Measurements from ENCODE around the gene FBXL20.
"Not testable (repeated sequence)": the region's sequence is repeated elsewhere in the genome, so short reads cannot be mapped to it uniquely, and the experiment has no call there.

Gene FBXL20

DNA sequence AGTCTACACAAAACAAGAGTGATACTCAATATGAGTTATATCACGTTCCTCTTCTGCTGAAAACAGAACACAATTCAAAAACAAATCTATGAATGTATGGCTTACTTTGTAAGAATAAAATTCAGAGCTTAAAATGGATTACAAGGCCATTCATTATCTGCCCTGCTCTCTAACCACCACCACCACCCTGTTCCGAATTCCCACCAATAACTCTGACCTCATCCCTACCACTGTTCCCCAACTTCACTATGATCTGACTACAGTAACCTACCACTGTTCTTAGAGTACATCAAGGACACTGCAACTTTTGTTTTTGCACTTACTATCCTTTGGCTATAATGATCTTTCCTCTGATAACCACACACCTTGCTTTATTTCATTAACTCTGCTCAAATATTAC is 21.3 kb downstream of the FBXL20 start:
- no peak for DNase-seq

DNA sequence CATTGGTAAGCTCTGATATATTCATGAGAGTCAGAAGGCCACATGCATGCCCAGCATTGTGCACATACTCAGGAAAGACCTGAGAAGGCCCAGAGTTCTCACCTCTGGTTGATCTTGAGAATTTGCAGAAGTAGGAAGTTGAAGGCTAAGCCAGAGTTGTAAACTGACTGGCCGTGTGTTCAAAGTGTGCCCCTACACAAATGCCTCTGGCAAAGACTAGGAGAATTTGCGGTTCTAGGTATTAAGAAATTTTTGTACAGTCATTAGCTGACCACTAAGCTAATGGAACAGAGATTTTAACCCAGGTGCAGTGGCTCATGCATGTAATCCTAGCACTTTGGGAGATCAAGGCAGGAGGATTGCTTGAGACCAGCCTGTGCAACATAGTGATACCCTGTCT is 25.0 kb downstream of the FBXL20 start:
- no peak for DNase-seq

- not testable (repeated sequence) for DNase-seq
Observed at GRCh38 chr17:39367805-39368204, 33.6 kb downstream of the FBXL20 start.

DNA sequence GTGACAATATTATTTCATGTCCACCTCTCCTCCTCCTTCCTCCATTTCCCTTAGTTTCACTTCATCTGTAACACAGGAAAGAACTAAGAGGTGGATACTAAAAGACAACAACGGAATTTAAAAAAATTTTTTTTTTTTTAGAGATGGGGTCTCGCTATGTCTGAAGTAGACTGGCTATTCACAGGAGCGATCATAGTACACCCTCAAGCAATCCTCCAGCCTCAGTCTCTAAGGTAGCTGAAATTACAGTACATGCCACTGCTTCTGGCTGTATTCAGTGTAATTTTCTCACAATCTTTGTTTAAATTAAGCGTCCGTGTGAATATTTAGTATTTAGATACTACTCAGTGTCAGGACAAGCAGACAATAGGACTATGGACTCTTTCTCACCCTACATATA is 35.6 kb downstream of the FBXL20 start:
- no peak for DNase-seq

GRCh38 chr17:39365242-39365641 is 36.2 kb downstream of the FBXL20 start:
- DNase-seq, result no peak

- DNase-seq, result no peak
Observed at GRCh38 chr17:39364236-39365025, 37.0 kb downstream of the FBXL20 start.

DNA sequence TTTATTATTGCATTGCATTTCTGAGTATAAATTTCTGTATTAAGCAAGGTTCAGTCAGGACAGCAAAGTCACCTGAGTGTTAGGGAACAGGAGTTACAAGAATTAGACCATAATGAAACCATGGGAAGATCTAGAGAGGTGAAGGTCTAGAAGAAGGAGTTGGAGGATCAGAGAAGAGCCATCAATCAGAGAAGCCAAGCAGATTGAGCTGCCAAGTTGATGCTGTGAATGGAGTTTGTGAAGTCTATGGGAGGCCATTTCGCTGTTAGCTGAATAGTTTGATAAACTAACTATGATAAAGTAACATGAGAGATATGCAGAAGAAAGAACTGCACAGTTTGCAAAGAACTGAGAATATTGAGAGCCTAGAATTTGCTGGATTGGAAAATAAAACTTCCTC is 40.4 kb downstream of the FBXL20 start:
- no peak for DNase-seq

- no peak for DNase-seq
Observed at GRCh38 chr17:39360537-39360936, 40.9 kb downstream of the FBXL20 start.

DNA sequence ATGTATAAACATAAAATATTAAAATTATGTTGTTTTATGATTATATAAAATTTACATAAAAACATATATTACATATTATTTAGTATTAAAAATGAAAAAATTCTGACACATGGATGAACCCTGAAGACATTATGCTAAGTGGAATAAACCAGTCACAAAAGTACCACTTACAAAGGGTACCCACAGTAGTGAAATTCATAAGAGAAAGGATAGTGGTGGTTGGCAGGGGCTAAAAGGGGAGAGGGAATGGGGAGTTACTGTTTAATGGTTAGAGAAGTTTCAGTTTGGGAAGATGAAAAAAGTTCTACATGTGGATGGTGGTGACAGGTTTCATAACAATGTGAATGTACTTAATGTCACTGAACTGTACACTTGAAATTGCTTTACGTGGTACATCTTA is 41.4 kb downstream of the FBXL20 start:
- no peak for DNase-seq

DNA sequence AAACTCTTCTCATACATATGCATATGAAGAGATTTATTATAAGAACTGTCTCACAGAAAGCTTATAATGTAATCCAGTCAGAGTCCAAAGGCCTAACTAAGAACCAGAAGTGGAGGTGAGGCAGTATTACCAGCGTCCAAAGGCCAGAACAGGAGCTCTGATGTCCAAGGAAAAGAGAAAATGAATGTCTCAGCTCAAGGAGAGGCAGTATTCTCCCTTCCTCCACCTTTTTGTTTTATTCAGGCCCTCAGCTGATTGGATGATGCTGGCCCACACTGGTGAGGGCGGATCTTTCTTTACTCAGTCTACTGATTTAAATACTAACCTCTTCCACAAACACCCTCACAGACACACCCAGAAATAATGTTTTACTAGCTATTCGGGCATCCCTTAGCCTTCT is 43.4 kb downstream of the FBXL20 start:
- no peak for DNase-seq

GRCh38 chr17:39357488-39357887 is 43.9 kb downstream of the FBXL20 start:
- no peak for DNase-seq

DNA sequence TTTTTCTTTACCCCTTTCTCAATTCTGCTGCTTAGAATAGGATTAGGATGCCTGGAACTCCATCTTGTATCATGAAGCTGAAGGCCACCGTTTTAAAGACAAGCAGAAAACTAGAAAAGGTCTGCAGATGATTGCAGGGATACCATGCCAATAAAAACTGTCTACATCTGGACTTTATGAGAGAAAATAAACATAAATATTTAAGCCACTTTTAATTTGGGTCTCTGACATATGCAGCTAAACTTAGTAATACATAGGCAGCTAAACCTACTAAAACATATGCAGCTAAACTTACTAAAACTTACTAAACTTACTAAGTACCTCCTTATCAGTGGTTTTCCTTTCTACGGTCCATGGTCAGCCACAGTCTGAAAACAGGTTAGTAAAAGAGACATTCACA is 48.4 kb downstream of the FBXL20 start:
- DNase-seq, result no peak

DNA sequence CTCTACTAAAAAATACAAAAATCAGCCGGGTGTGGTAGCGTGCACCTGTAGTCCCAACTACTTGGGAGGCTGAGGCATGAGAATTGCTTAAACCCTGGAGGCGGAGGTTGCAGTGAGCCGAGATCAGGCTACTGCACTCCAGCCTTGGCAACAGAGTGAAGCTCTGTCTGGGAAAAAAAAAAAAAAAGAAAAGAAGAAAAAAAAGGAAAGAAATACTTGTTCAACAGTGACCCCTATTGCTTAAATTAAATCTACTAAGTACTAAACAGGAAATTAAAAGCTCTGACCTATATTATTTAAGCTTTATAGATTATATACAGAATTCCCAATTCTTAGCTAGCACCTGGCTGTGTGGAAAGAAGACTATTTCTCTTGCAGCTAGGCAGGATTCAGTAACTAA is 48.9 kb downstream of the FBXL20 start:
- no peak for DNase-seq

DNA sequence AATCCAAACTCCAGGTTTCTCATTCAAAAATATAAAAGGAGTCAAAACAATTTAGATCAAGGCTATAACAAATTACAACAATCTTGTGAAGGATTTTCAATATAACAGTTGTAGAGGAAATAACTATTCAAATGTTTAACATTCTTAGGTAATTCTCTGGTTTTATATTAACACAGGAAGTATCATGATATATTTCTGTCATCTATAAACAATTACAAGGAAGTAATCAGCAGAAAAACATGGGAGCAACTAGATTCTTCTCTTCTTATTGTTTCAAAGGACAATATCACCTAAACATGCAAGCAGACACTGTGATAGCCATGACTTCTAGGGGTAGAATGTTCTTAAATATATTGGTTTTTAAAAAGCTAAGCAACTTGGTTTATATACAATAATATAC is 49.9 kb downstream of the FBXL20 start:
- DNase-seq, result no peak

DNA sequence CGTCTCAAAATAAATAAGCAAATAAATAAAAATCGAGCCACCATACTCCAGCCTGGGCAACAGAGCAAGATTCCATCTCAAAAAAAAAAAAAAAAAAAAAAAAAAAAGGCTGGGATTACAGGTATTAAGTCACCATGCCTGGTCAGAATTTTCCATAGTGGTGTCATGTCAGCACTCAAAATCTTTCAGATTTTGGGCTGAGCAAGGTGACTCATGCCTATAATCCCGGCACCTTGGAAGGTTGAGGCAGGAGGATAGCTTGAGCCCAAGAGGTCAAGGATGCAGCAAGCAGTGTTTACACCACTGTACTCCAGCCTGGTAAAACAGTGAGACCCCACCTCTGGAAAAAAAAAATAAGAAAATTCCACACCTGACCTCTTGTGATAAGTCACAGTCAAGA is 52.2 kb downstream of the FBXL20 start:
- no peak for DNase-seq

DNA sequence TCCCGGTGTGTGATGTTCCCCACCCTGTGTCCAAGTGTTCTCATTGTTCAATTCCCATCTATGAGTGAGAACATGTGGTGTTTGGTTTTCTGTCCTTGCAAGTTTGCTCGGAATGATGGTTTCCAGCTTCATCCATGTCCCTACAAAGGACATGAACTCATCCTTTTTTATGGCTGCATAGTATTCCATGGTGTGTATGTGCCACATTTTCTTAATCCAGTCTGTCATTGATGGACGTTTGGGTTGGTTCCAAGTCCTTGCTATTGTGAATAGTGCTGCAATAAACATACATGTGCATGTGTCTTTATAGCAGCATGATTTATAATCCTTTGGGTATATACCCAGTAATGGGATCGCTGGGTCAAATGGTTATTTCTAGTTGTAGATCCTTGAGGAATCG is 54.6 kb downstream of the FBXL20 start:
- not testable (repeated sequence) for DNase-seq

DNA sequence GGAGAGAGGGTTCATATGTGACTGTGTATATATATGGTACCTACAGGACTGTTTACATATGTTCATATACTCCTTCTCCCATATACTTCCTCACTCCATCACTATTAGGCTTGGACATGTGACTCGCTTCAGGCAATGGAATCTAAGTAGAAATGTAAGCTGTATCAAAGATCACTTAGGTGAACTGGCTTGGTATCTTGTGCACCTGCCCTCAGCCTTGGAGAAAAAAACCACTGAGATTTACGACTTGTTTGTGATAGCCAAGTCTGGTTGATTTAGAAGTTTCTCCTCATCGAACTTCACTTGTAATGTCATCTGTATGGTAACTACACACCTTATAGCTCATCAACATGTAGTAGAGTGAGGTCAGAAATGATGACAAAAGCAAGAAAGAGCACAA is 59.9 kb downstream of the FBXL20 start:
- no peak for DNase-seq

DNA sequence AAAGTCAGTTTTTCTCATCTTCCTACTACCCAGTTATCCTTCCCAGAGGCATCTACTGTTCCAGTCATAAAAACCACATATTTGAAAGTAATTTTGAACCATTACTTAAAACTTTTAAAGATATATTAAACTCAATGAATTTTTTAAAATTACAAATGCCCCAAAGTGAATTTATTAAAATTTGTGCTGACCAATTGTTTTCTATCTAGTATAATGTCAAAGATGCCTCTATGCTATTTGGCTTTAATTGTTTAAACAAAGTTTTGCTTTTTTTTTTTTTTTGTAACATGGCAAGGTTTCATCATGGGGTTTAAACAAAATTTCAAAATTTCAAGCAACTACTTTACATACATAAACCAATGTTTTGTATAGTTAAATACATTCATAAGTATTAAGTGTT is 60.7 kb downstream of the FBXL20 start:
- no peak for DNase-seq

DNA sequence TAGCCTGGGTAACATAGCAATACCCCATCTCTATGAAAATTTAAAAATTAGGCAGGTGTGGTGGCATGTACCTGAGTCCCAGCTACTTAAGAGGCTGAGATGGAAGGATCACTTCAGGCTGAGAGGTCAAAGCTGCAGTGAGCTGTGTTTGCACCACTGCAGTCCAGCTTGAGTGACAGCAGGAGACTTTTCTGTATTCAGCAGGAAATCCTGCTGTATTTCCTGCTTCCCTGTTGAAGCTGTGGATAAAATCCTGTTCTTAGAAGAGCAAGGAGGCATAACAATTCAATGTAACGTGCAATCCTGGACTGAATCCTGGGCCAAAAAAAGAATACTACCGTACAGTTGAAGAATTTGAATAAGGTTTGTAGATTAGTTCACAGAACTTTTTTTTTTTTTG is 62.2 kb downstream of the FBXL20 start:
- no peak for DNase-seq

DNA sequence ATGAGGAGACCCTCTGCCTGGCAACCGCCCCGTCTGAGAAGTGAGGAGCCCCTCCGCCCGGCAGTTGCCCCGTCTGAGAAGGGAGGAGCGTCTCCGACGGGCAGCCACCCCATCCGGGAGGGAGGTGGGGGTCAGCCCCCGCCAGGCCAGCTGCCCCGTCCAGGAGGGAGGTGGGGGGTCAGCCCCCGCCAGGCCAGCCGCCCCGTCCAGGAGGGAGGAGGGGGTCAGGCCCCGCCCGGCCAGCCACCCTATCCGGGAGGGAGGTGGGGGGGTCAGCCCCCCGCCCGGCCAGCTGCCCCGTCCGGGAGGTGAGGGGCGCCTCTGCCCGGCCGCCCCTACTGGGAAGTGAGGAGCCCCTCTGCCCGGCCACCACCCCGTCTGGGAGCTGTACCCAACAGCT is 63.8 kb downstream of the FBXL20 start:
- DNase-seq, result not testable (repeated sequence)

DNA sequence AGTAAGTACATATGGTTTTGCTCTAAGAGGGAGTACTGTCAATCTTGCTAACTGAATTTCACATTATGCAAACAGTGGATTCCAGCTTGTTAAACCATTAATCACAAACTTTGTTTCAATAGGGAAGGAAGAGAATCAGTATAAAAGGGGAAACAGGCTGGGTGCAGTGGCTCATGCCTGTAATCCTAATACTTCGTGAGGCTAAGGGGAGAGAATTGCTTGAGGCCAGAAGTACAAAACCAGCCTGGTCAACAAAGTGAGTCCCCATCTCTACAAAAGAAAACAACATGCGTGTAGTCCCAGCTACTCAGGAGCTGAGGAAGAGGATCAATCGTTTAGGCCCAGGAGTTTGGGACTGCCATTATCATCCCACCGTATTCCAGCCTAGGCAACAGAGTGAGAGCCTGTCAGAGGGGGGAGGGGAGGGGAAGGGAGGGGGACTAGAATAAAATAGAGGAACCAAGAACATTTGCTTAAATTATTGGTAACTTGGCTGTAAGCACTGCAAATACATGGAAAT is 65.7 kb downstream of the FBXL20 start:
- DNase-seq, result no peak

GRCh38 chr17:39334008-39334744 is 67.2 kb downstream of the FBXL20 start:
- not testable (repeated sequence) for DNase-seq

DNA sequence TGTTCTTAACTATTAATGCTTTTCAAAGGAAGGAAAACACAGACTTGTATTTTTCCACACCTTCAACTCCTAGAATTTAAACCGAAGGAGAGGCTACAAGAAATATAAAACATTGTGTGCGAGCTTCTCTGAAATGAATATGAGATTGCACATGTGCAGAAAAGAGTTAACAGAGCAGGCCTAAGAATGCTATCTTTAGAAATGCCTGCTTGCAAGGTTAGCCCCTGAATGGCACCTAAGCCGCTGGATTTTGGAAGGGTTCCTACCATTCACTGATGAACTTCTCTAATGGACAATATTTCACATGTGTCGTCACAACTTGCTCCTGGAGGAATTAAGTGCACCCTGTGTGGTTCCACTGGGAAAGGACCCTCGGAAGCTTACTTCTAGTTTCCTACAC is 69.3 kb downstream of the FBXL20 start:
- no peak for DNase-seq

GRCh38 chr17:39328815-39329214 is 72.6 kb downstream of the FBXL20 start:
- no peak for DNase-seq

All from stimulated activated CD8-positive, alpha-beta memory T cell treated with anti-CD3 and anti-CD28 coated beads, Interleukin-4, amount 100 ng/mL, for 48 hours (primary cell).